ENCODE data around the gene SS18.
A peak's percentile ranks its signal among the peaks of the same experiment; 100 is the strongest.

- no peak for TF ChIP-seq POLR2AphosphoS5 (IDR thresholded peaks at IDR 0.05; ENCODE audit: low read depth, low read length)
- TF ChIP-seq POLR2A (IDR thresholded peaks at IDR 0.05; ENCODE audit: low read depth, low read length): peak; percentile 1; the same call in 1 of the 2 replicates
- TF ChIP-seq TAF1 (IDR thresholded peaks at IDR 0.05; ENCODE audit: low read depth, low read length): no peak
- TF ChIP-seq SPI1 (IDR thresholded peaks at IDR 0.05; ENCODE audit: low read depth, low read length): no peak
Observed at GRCh38 chr18:26091047-26091630, 726 bp upstream of the SS18 start.

All from GM12891 (cell line).